HG02943 (cell line): ENCODE results near the gene AP2A2.

ENCODE experiments used
- ATAC-seq: cut with Tn5 transposase; IDR thresholded peaks from one replicate; pipeline ENCODE4 v1.9.1; 2021; ENCODE audit warnings: mild to moderate bottlenecking, low read depth, moderate library complexity; ENCODE audit not compliant: unreplicated experiment

Gene AP2A2

GRCh38 chr11:1051356-1052132 lies 125.9 kb downstream of the AP2A2 start:
- no peak for ATAC-seq

- no peak for ATAC-seq
These were observed 126.7 kb downstream of the AP2A2 start for GRCh38 chr11:1052133-1053011.

- ATAC-seq: no peak
These were observed 127.6 kb downstream of the AP2A2 start for GRCh38 chr11:1053121-1053901.

- no peak for ATAC-seq
These were observed 128.8 kb downstream of the AP2A2 start for GRCh38 chr11:1054143-1055108.

- no peak for ATAC-seq
These were observed 129.5 kb downstream of the AP2A2 start for GRCh38 chr11:1055109-1055703.

- no peak for ATAC-seq
These were observed 130.5 kb downstream of the AP2A2 start for GRCh38 chr11:1055990-1056771.

GRCh38 chr11:1057806-1058205 lies 132.1 kb downstream of the AP2A2 start:
- no peak for ATAC-seq

- no peak for ATAC-seq
These were observed 134.1 kb downstream of the AP2A2 start for GRCh38 chr11:1059759-1060158.

- no peak for ATAC-seq
These were observed 134.7 kb downstream of the AP2A2 start for GRCh38 chr11:1060410-1060809.

GRCh38 chr11:1060852-1061616 lies 135.4 kb downstream of the AP2A2 start:
- no peak for ATAC-seq
